ENCODE data around the gene RAPGEF5.

The RAPGEF5 gene

GRCh38 chr7:22317632-22318031, 39.3 kb downstream of the RAPGEF5 start:
- no peaks in the 10 kb centered on the region for H3K9me3 ChIP-seq (ENCODE audit: control insufficient read depth, low read length)
- 92 to 97% methylated on average over 1 of the region's 4 CpGs for WGBS, 2 experiments

GRCh38 chr7:22316914-22317313, 40.0 kb downstream of the RAPGEF5 start:
- Histone ChIP-seq H3K4me3 (ENCODE audit: insufficient read depth, low read depth, low read length) (no peak overlapping the region), H3K27me3 (ENCODE audit: control insufficient read depth, insufficient read depth, low read length, poor library complexity, severe bottlenecking) (no peaks in the 10 kb centered on the region), H3K9me3 (ENCODE audit: control insufficient read depth, low read length) (no peaks in the 10 kb centered on the region), H3K27ac (ENCODE audit: insufficient read depth, low read depth, low read length, poor library complexity, severe bottlenecking) (no peak overlapping the region), H3K36me3 (ENCODE audit: control insufficient read depth, insufficient read depth, low read length) (no peaks in the 10 kb centered on the region), H3K4me1 (ENCODE audit: control insufficient read depth, insufficient read depth, low read length) (no peaks in the 10 kb centered on the region)
- 94 to 97% methylated on average over 3 to 4 of the region's 4 CpGs for WGBS, 2 experiments

More at GRCh38 chr7:22317632-22318031, 39.3 kb downstream of the RAPGEF5 start:
- Histone ChIP-seq H3K4me3 (ENCODE audit: insufficient read depth, low read depth, low read length) (no peak overlapping the region), H3K4me1 (ENCODE audit: control insufficient read depth, insufficient read depth, low read length) (no peaks in the 10 kb centered on the region), H3K27ac (ENCODE audit: insufficient read depth, low read depth, low read length, poor library complexity, severe bottlenecking) (no peak overlapping the region), H3K27me3 (ENCODE audit: control insufficient read depth, insufficient read depth, low read length, poor library complexity, severe bottlenecking) (no peaks in the 10 kb centered on the region), H3K36me3 (ENCODE audit: control insufficient read depth, insufficient read depth, low read length) (no peaks in the 10 kb centered on the region)

- Histone ChIP-seq H3K27me3 (ENCODE audit: control insufficient read depth, insufficient read depth, low read length, poor library complexity, severe bottlenecking) (no peaks in the 10 kb centered on the region), H3K4me1 (ENCODE audit: control insufficient read depth, insufficient read depth, low read length) (no peaks in the 10 kb centered on the region), H3K9me3 (ENCODE audit: control insufficient read depth, low read length) (no peaks in the 10 kb centered on the region), H3K4me3 (ENCODE audit: insufficient read depth, low read depth, low read length) (no peak overlapping the region), H3K36me3 (ENCODE audit: control insufficient read depth, insufficient read depth, low read length) (no peaks in the 10 kb centered on the region), H3K27ac (ENCODE audit: insufficient read depth, low read depth, low read length, poor library complexity, severe bottlenecking) (no peak overlapping the region)
- WGBS, 2 experiments = 91% methylated on average over 3 of the region's 3 CpGs; no CpG with 5 or more reads in 1 of the 2 experiments
Observed at GRCh38 chr7:22307816-22308215, 49.1 kb downstream of the RAPGEF5 start.

GRCh38 chr7:22305706-22306105, 51.2 kb downstream of the RAPGEF5 start:
- no peaks in the 10 kb centered on the region for H3K36me3 ChIP-seq (ENCODE audit: control insufficient read depth, insufficient read depth, low read length)
- H3K4me1 ChIP-seq (ENCODE audit: control insufficient read depth, insufficient read depth, low read length) = no peaks in the 10 kb centered on the region
- no peaks in the 10 kb centered on the region for H3K27me3 ChIP-seq (ENCODE audit: control insufficient read depth, insufficient read depth, low read length, poor library complexity, severe bottlenecking)
- 91 to 92% methylated on average over 2 of the region's 2 CpGs for WGBS, 2 experiments
- no peak overlapping the region for H3K4me3 ChIP-seq (ENCODE audit: insufficient read depth, low read depth, low read length)
- H3K27ac ChIP-seq (ENCODE audit: insufficient read depth, low read depth, low read length, poor library complexity, severe bottlenecking) = no peak overlapping the region
- H3K9me3 ChIP-seq (ENCODE audit: control insufficient read depth, low read length) = no peaks in the 10 kb centered on the region

- H3K4me1 ChIP-seq (ENCODE audit: control insufficient read depth, insufficient read depth, low read length) = no peaks in the 10 kb centered on the region
- no peaks in the 10 kb centered on the region for H3K27me3 ChIP-seq (ENCODE audit: control insufficient read depth, insufficient read depth, low read length, poor library complexity, severe bottlenecking)
- no peaks in the 10 kb centered on the region for H3K9me3 ChIP-seq (ENCODE audit: control insufficient read depth, low read length)
- no peak overlapping the region for H3K27ac ChIP-seq (ENCODE audit: insufficient read depth, low read depth, low read length, poor library complexity, severe bottlenecking)
- no peaks in the 10 kb centered on the region for H3K36me3 ChIP-seq (ENCODE audit: control insufficient read depth, insufficient read depth, low read length)
- WGBS, 2 experiments = 95 to 100% methylated on average over 1 of the region's 1 CpG
- no peak overlapping the region for H3K4me3 ChIP-seq (ENCODE audit: insufficient read depth, low read depth, low read length)
Observed at GRCh38 chr7:22302951-22303423, 54.0 kb downstream of the RAPGEF5 start.

GRCh38 chr7:22302193-22302592, 54.8 kb downstream of the RAPGEF5 start:
- no peaks in the 10 kb centered on the region for H3K36me3 ChIP-seq (ENCODE audit: control insufficient read depth, insufficient read depth, low read length)
- 88 to 95% methylated on average over 2 of the region's 2 CpGs for WGBS, 2 experiments
- no peaks in the 10 kb centered on the region for H3K9me3 ChIP-seq (ENCODE audit: control insufficient read depth, low read length)
- no peaks in the 10 kb centered on the region for H3K4me1 ChIP-seq (ENCODE audit: control insufficient read depth, insufficient read depth, low read length)
- no peaks in the 10 kb centered on the region for H3K27me3 ChIP-seq (ENCODE audit: control insufficient read depth, insufficient read depth, low read length, poor library complexity, severe bottlenecking)
- H3K4me3 ChIP-seq (ENCODE audit: insufficient read depth, low read depth, low read length) = no peak overlapping the region
- H3K27ac ChIP-seq (ENCODE audit: insufficient read depth, low read depth, low read length, poor library complexity, severe bottlenecking) = no peak overlapping the region

GRCh38 chr7:22301790-22302189, 55.2 kb downstream of the RAPGEF5 start:
- H3K27ac ChIP-seq (ENCODE audit: insufficient read depth, low read depth, low read length, poor library complexity, severe bottlenecking) = no peak overlapping the region
- H3K27me3 ChIP-seq (ENCODE audit: control insufficient read depth, insufficient read depth, low read length, poor library complexity, severe bottlenecking) = no peaks in the 10 kb centered on the region
- H3K9me3 ChIP-seq (ENCODE audit: control insufficient read depth, low read length) = no peaks in the 10 kb centered on the region
- WGBS, 2 experiments = 94 to 96% methylated on average over 5 to 6 of the region's 6 CpGs
- H3K4me3 ChIP-seq (ENCODE audit: insufficient read depth, low read depth, low read length) = no peak overlapping the region
- no peaks in the 10 kb centered on the region for H3K4me1 ChIP-seq (ENCODE audit: control insufficient read depth, insufficient read depth, low read length)
- H3K36me3 ChIP-seq (ENCODE audit: control insufficient read depth, insufficient read depth, low read length) = no peaks in the 10 kb centered on the region

- 96 to 100% methylated on average over 4 of the region's 4 CpGs for WGBS, 2 experiments
Observed at GRCh38 chr7:22300839-22301238, 56.1 kb downstream of the RAPGEF5 start.

GRCh38 chr7:22296916-22297315, 60.0 kb downstream of the RAPGEF5 start:
- no peaks in the 10 kb centered on the region for H3K27me3 ChIP-seq (ENCODE audit: control insufficient read depth, insufficient read depth, low read length, poor library complexity, severe bottlenecking)
- H3K9me3 ChIP-seq (ENCODE audit: control insufficient read depth, low read length) = no peaks in the 10 kb centered on the region
- no peaks in the 10 kb centered on the region for H3K36me3 ChIP-seq (ENCODE audit: control insufficient read depth, insufficient read depth, low read length)
- no peak overlapping the region for H3K27ac ChIP-seq (ENCODE audit: insufficient read depth, low read depth, low read length, poor library complexity, severe bottlenecking)
- no peak overlapping the region for H3K4me3 ChIP-seq (ENCODE audit: insufficient read depth, low read depth, low read length)
- H3K4me1 ChIP-seq (ENCODE audit: control insufficient read depth, insufficient read depth, low read length) = peaks cover 9% of the 10 kb centered on the region

More at GRCh38 chr7:22300839-22301238, 56.1 kb downstream of the RAPGEF5 start:
- Histone ChIP-seq H3K27ac (ENCODE audit: insufficient read depth, low read depth, low read length, poor library complexity, severe bottlenecking) (no peak overlapping the region), H3K4me3 (ENCODE audit: insufficient read depth, low read depth, low read length) (no peak overlapping the region), H3K4me1 (ENCODE audit: control insufficient read depth, insufficient read depth, low read length) (no peaks in the 10 kb centered on the region), H3K36me3 (ENCODE audit: control insufficient read depth, insufficient read depth, low read length) (no peaks in the 10 kb centered on the region), H3K9me3 (ENCODE audit: control insufficient read depth, low read length) (no peaks in the 10 kb centered on the region), H3K27me3 (ENCODE audit: control insufficient read depth, insufficient read depth, low read length, poor library complexity, severe bottlenecking) (no peaks in the 10 kb centered on the region)

- peaks cover 10% of the 10 kb centered on the region for H3K4me1 ChIP-seq (ENCODE audit: control insufficient read depth, insufficient read depth, low read length)
- 73 to 87% methylated on average over 1 of the region's 1 CpG for WGBS, 2 experiments
Observed at GRCh38 chr7:22296265-22296566, 60.7 kb downstream of the RAPGEF5 start.

More at GRCh38 chr7:22296265-22296566, 60.7 kb downstream of the RAPGEF5 start:
- no peak overlapping the region for H3K4me3 ChIP-seq (ENCODE audit: insufficient read depth, low read depth, low read length)
- H3K27me3 ChIP-seq (ENCODE audit: control insufficient read depth, insufficient read depth, low read length, poor library complexity, severe bottlenecking) = no peaks in the 10 kb centered on the region
- H3K27ac ChIP-seq (ENCODE audit: insufficient read depth, low read depth, low read length, poor library complexity, severe bottlenecking) = no peak overlapping the region
- H3K9me3 ChIP-seq (ENCODE audit: control insufficient read depth, low read length) = no peaks in the 10 kb centered on the region
- H3K36me3 ChIP-seq (ENCODE audit: control insufficient read depth, insufficient read depth, low read length) = no peaks in the 10 kb centered on the region

Data from ectodermal cell (in vitro differentiated cells).